Activated CD8-positive, alpha-beta T cell treated with anti-CD3 and anti-CD28 coated beads, Interleukin-2, amount 10 ng/mL, durations not matched to agents 7 days and 5 days (primary cell): ENCODE data around the gene ANO2. TPM values are rescaled to one million over a fixed set of nuclear protein-coding genes. Genes with fewer than 3 reads are reported as not detected.

Experiments used
- ATAC-seq: fragments of 150-1000 bp; cut with Tn5 transposase; one replicate; pipeline ENCODE4 v1.10.0; 2021; ENCODE audit warnings: moderate library complexity
- CTCF ChIA-PET: fragments of 350-600 bp; sonication (Branson Sonifier 250); formaldehyde crosslinking; loops from one replicate; lab custom pipeline; 2021; ENCODE audit warnings: antibody characterized with exemption; lab: Charles Lee
- POLR2A ChIA-PET: fragments of 350-600 bp; sonication (Branson Sonifier 250); formaldehyde crosslinking; loops from one replicate; lab custom pipeline; 2021; ENCODE audit warnings: antibody characterized with exemption; lab: Charles Lee
- DNase-seq: peaks from one replicate; pipeline ENCODE4 v3.0.0-alpha.2; 2020
- H3K27ac Mint-ChIP-seq: one replicate; pipeline ENCODE4 v1.8.0; 2021; ENCODE audit warnings: mild to moderate bottlenecking, mixed read lengths
- H3K27me3 Mint-ChIP-seq: one replicate; pipeline ENCODE4 v1.8.0; 2021; ENCODE audit warnings: low read depth, mixed read lengths
- H3K36me3 Mint-ChIP-seq: one replicate; pipeline ENCODE4 v1.8.0; 2021; ENCODE audit warnings: low read depth, mixed read lengths
- H3K4me1 Mint-ChIP-seq: one replicate; pipeline ENCODE4 v1.8.0; 2021; ENCODE audit warnings: low read depth, mixed read lengths
- H3K4me3 Mint-ChIP-seq: one replicate; pipeline ENCODE4 v1.8.0; 2021; ENCODE audit warnings: mild to moderate bottlenecking, mixed read lengths
- H3K9me3 Mint-ChIP-seq: one replicate; pipeline ENCODE4 v1.8.0; 2022; ENCODE audit warnings: mixed read lengths; ENCODE audit not compliant: insufficient read depth
- total RNA-seq, 2 experiments: library from RNA; stranded (reverse); gene quantifications; one replicate each; pipeline ENCODE4 v1.2.3, GENCODE V29; 2021

The ANO2 gene
- total RNA-seq, 2 experiments from 2014 or later = not detected

GRCh38 chr12:5798242-5799015 lies 146.6 kb downstream of the ANO2 start:
- Mint-ChIP-seq H3K27me3 (peaks cover 5% of the 10 kb centered on the region), H3K36me3 (no peaks in the 10 kb centered on the region), H3K9me3 (no peaks in the 10 kb centered on the region), H3K4me1 (no peaks in the 10 kb centered on the region), H3K27ac (no peak overlapping the region), H3K4me3 (no peak overlapping the region)
- DNase-seq (no peak), ATAC-seq (no peak)
- ChIA-PET CTCF (interaction anchor here (1.3 kb wide), 1 partner anchor 53 kb away, joined by 3 read pairs; no protein-coding TSS in a partner anchor), POLR2A (no interaction called here)

GRCh38 chr12:5797661-5798060 lies 147.4 kb downstream of the ANO2 start:
- Mint-ChIP-seq H3K36me3 (no peaks in the 10 kb centered on the region), H3K27ac (no peak overlapping the region)
- CTCF ChIA-PET = no interaction called here

GRCh38 chr12:5796959-5797225 lies 148.2 kb downstream of the ANO2 start:
- H3K27ac Mint-ChIP-seq = no peak overlapping the region
- no peaks in the 10 kb centered on the region for H3K4me1 Mint-ChIP-seq
- ChIA-PET CTCF (interaction anchor here (0.7 to 0.9 kb wide), 2 partner anchors 9 to 52 kb away, joined by 3 to 4 read pairs; no protein-coding TSS in a partner anchor), POLR2A (no interaction called here)
- H3K9me3 Mint-ChIP-seq = no peaks in the 10 kb centered on the region
- ATAC-seq (no peak), DNase-seq (no peak)
- H3K27me3 Mint-ChIP-seq = peaks cover 5% of the 10 kb centered on the region
- H3K4me3 Mint-ChIP-seq = no peak overlapping the region
- no peaks in the 10 kb centered on the region for H3K36me3 Mint-ChIP-seq

More at GRCh38 chr12:5797661-5798060, 147.4 kb downstream of the ANO2 start:
- DNase-seq (no peak), ATAC-seq (no peak)
- H3K4me3 Mint-ChIP-seq = no peak overlapping the region
- H3K4me1 Mint-ChIP-seq = no peaks in the 10 kb centered on the region
- POLR2A ChIA-PET = no interaction called here
- H3K9me3 Mint-ChIP-seq = no peaks in the 10 kb centered on the region
- peaks cover 5% of the 10 kb centered on the region for H3K27me3 Mint-ChIP-seq

GRCh38 chr12:5796171-5796958 lies 148.7 kb downstream of the ANO2 start:
- ChIA-PET CTCF (interaction anchor here (0.7 to 0.9 kb wide), 3 partner anchors 9 to 51 kb away, joined by 3 to 4 read pairs (median 3); no protein-coding TSS in a partner anchor), POLR2A (no interaction called here)
- Mint-ChIP-seq H3K4me3 (no peak overlapping the region), H3K27ac (no peak overlapping the region), H3K36me3 (no peaks in the 10 kb centered on the region), H3K27me3 (peaks cover 5% of the 10 kb centered on the region), H3K9me3 (no peaks in the 10 kb centered on the region), H3K4me1 (no peaks in the 10 kb centered on the region)
- DNase-seq = no peak
- ATAC-seq = no peak

- Mint-ChIP-seq H3K4me1 (no peaks in the 10 kb centered on the region), H3K27me3 (no peaks in the 10 kb centered on the region), H3K36me3 (no peaks in the 10 kb centered on the region), H3K27ac (no peak overlapping the region), H3K4me3 (no peak overlapping the region), H3K9me3 (no peaks in the 10 kb centered on the region)
- ChIA-PET CTCF (interaction anchor here (1.7 kb wide), 1 partner anchor 49 kb away, joined by 6 read pairs; no protein-coding TSS in a partner anchor), POLR2A (no interaction called here)
- DNase-seq (no peak), ATAC-seq (no peak)
Observed at GRCh38 chr12:5794156-5794555, 150.9 kb downstream of the ANO2 start.

GRCh38 chr12:5792343-5792742 lies 152.7 kb downstream of the ANO2 start:
- Mint-ChIP-seq H3K9me3 (no peaks in the 10 kb centered on the region), H3K4me1 (no peaks in the 10 kb centered on the region), H3K27me3 (peaks cover 2% of the 10 kb centered on the region), H3K27ac (no peak overlapping the region), H3K36me3 (no peaks in the 10 kb centered on the region), H3K4me3 (no peak overlapping the region)
- ATAC-seq = no peak
- CTCF ChIA-PET = interaction anchor here (0.5 to 2.4 kb wide), 2 partner anchors 47 to 463 kb away, joined by 3 to 9 read pairs; no protein-coding TSS in a partner anchor
- POLR2A ChIA-PET = no interaction called here
- no peak for DNase-seq

GRCh38 chr12:5789469-5789968 lies 155.5 kb downstream of the ANO2 start:
- CTCF ChIA-PET = interaction anchor here (1.7 kb wide), 1 partner anchor 44 kb away, joined by 3 read pairs; no protein-coding TSS in a partner anchor
- POLR2A ChIA-PET = no interaction called here
- no peak for ATAC-seq
- H3K9me3 Mint-ChIP-seq = no peaks in the 10 kb centered on the region
- H3K27me3 Mint-ChIP-seq = peaks cover 2% of the 10 kb centered on the region
- no peak overlapping the region for H3K27ac Mint-ChIP-seq
- no peaks in the 10 kb centered on the region for H3K36me3 Mint-ChIP-seq
- no peak for DNase-seq
- no peak overlapping the region for H3K4me3 Mint-ChIP-seq
- H3K4me1 Mint-ChIP-seq = no peaks in the 10 kb centered on the region

- DNase-seq (no peak), ATAC-seq (no peak)
- H3K36me3 Mint-ChIP-seq = no peaks in the 10 kb centered on the region
- H3K9me3 Mint-ChIP-seq = no peaks in the 10 kb centered on the region
- H3K27me3 Mint-ChIP-seq = peaks cover 2% of the 10 kb centered on the region
- ChIA-PET POLR2A (no interaction called here), CTCF (interaction anchor here (0.9 to 1.7 kb wide), 3 partner anchors 9 to 43 kb away, joined by 3 read pairs; no protein-coding TSS in a partner anchor)
- no peak overlapping the region for H3K4me3 Mint-ChIP-seq
- no peaks in the 10 kb centered on the region for H3K4me1 Mint-ChIP-seq
- no peak overlapping the region for H3K27ac Mint-ChIP-seq
Observed at GRCh38 chr12:5787828-5788227, 157.2 kb downstream of the ANO2 start.

GRCh38 chr12:5785601-5786000 lies 159.5 kb downstream of the ANO2 start:
- ChIA-PET CTCF (no interaction called here), POLR2A (no interaction called here)
- H3K4me1 Mint-ChIP-seq = no peaks in the 10 kb centered on the region
- no peak overlapping the region for H3K27ac Mint-ChIP-seq
- H3K9me3 Mint-ChIP-seq = no peaks in the 10 kb centered on the region
- ATAC-seq (no peak), DNase-seq (no peak)
- peaks cover 4% of the 10 kb centered on the region for H3K27me3 Mint-ChIP-seq
- H3K36me3 Mint-ChIP-seq = no peaks in the 10 kb centered on the region
- no peak overlapping the region for H3K4me3 Mint-ChIP-seq

GRCh38 chr12:5784462-5785130 lies 160.5 kb downstream of the ANO2 start:
- ATAC-seq (no peak), DNase-seq (no peak)
- H3K27ac Mint-ChIP-seq = no peak overlapping the region
- CTCF ChIA-PET = no interaction called here
- H3K9me3 Mint-ChIP-seq = no peaks in the 10 kb centered on the region
- no peaks in the 10 kb centered on the region for H3K4me1 Mint-ChIP-seq
- H3K36me3 Mint-ChIP-seq = no peaks in the 10 kb centered on the region
- POLR2A ChIA-PET = interaction anchor here (0.7 kb wide), 1 partner anchor 219 kb away, joined by 3 read pairs; no protein-coding TSS in a partner anchor
- no peak overlapping the region for H3K4me3 Mint-ChIP-seq
- peaks cover 4% of the 10 kb centered on the region for H3K27me3 Mint-ChIP-seq

GRCh38 chr12:5783289-5783920 lies 161.7 kb downstream of the ANO2 start:
- POLR2A ChIA-PET = interaction anchor here (0.7 kb wide), 1 partner anchor 217 kb away, joined by 3 read pairs; no protein-coding TSS in a partner anchor
- CTCF ChIA-PET = no interaction called here
- Mint-ChIP-seq H3K4me3 (no peak overlapping the region), H3K9me3 (no peaks in the 10 kb centered on the region), H3K36me3 (no peaks in the 10 kb centered on the region), H3K27ac (no peak overlapping the region), H3K4me1 (no peaks in the 10 kb centered on the region), H3K27me3 (peaks cover 12% of the 10 kb centered on the region)
- DNase-seq (no peak), ATAC-seq (no peak)
